Activated naive CD4-positive, alpha-beta T cell (primary cell): ENCODE data around the gene PDE4D.

Experiments
- DNase-seq, 4 experiments: peaks; one replicate each; lab custom pipeline; 2025; lab: John Stamatoyannopoulos, UW

The PDE4D gene

DNA sequence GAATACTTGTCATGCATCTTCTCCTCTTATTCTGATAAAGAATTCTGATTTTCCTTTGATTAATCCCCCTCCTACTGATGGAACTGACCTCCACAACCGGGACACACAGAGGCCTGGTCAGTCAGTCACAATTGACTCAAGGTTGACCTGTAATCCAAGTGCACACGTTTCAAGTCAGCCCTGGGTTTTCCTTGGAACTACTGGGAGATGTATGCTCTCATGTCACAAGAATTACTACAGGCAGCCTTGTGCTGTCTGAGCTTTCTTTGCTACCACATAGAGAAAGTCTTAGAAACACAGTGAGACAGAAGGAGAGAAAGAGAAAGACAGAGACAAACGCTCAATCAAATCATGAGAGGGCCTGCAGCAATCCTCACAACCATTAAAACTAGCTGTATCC is 345.8 kb downstream of the PDE4D start:
- DNase-seq, result no peak

- no peak for DNase-seq
Measured at GRCh38 chr5:59544573-59544972, 349.0 kb downstream of the PDE4D start.

- DNase-seq, result no peak
Measured at GRCh38 chr5:59543821-59544442, 349.6 kb downstream of the PDE4D start.

DNA sequence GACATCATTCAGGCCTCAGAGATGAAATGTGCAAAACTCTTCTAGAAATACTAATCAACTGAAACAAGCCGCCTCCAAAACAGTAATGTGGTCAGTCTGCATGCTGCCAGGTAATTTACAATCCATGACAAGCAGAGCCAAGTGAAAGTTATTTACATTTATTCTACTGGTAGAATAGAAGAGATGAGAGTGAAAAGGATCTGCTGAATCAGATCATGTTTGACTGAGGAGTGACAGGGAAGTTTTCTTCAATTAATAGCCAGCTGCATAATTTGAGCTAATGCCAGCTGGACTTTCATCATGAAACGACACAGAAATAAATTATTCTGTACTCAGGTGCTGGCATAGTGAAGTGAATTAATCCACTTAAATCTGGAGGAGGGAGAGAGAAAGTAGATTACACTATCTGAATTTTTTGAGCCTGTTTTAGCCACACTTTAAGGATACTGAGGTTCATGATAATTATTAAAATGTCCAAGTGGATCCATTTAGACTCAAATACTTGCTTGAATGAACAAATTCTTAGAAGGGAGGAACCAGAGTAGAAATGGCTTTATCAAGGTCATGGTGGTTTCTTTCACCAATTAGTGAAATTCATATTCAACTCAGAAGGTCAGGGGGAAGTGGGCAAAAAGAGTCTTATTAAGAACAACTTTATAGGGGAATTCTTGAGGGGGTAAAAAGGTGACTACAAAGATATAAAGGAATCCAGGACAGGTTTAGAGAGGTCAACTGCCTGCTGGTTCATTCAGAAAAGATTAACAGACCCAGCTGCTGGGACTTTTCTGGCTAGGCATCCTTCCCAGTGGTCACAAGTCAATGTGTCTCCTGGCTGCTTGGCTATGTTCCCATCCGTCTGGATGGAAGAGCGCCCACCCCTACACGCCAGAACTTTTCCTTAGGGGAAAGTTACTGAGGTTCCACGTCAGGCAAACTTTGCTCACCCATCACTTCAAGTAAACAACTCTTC is 350.4 kb downstream of the PDE4D start:
- no peak for DNase-seq

DNA sequence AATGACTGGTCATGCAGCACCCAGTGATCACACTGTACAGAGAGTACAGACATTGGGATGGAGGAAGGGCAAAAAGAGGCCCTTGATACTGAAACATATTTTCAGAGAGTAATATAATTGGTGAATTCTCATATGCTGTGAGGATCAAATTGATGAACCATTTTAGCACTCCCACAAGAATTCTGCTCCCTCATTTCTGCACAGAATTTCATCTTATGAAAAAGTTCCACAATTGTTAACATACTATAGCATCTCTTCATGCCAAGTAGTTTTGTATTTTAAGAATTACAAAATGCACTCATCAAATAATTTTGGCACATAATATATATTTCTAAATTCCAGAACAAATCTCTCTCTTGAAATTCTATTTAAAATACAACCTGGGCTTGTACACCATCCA is 351.2 kb downstream of the PDE4D start:
- no peak for DNase-seq

GRCh38 chr5:59540366-59540765 is 353.2 kb downstream of the PDE4D start:
- DNase-seq, result no peak

GRCh38 chr5:59538750-59539121 is 354.8 kb downstream of the PDE4D start:
- no peak for DNase-seq

- DNase-seq, result no peak
Measured at GRCh38 chr5:59537961-59538749, 355.4 kb downstream of the PDE4D start.

DNA sequence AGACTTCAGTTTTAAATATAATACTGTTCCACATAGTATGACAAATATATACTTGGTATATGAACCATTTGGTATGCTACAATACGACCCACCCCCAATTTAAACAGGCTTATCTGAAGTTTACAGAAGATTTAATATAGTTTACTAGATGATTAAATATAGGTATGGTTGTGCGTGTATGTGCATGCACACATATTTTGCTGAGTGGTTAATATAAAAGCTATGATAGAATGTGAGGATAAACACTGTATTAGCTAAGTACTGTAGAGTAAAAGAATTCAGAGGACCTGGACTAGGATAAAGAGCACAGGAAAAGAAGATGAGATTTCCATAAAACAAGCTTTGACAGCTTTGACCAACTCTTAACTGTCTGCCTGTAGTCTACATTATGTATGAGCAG is 356.7 kb downstream of the PDE4D start:
- DNase-seq, result no peak

DNA sequence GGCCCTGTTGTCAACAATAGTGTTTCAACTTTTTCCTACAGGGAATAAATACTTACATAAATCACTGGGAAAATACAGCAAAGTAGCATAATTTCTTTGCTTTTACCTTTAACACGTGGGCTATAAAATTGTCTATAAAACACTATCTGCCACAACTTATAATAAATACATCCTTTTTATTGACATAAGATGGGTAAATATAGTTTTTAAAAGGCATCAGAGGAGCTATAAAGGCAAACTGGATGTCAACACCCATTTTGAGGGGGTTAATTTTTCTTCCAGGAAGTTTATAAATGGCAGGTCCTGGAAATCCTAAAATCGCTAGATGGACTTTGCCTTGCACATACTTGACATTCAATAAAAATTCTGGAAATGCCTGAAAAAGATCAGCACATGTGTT is 358.0 kb downstream of the PDE4D start:
- DNase-seq, result no peak

- no peak for DNase-seq
Measured at GRCh38 chr5:59533730-59534108, 359.8 kb downstream of the PDE4D start.

DNA sequence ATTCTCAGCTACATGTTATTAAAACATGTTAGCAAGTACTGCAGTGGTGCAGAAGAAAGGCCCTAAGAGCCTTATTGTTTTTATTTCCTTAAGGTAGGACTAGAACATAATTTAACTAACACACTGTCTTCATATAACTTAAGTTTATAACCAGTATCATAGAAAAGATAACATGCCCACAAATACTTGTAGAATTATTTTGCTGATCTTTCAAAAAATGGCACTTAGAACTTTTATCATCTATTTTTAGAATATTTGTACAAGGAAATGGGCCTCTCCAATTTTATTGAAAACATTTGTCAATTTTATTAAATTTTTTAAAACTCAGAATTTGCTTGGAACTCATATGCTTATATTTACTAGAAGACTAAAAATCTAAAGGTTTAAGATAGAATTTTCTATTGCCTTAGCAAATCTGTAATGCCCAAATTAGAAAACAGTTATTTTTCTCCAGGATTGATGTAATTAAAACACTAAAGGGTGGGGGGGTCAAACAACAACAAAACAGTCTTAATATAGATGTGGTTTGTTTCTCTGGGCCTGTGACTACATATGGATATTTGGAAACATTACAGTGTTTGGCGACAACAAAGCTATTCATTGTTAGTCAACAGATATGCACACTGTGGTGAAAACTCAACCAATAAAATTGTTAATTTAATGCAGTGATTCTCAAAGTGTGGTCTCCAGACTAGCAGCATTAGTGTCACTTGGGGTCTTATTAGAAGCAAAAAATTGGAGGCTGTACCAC is 360.4 kb downstream of the PDE4D start:
- DNase-seq, result no peak

GRCh38 chr5:59529239-59529638 is 364.3 kb downstream of the PDE4D start:
- no peak for DNase-seq

- no peak for DNase-seq
Measured at GRCh38 chr5:59528202-59528862, 365.2 kb downstream of the PDE4D start.

DNA sequence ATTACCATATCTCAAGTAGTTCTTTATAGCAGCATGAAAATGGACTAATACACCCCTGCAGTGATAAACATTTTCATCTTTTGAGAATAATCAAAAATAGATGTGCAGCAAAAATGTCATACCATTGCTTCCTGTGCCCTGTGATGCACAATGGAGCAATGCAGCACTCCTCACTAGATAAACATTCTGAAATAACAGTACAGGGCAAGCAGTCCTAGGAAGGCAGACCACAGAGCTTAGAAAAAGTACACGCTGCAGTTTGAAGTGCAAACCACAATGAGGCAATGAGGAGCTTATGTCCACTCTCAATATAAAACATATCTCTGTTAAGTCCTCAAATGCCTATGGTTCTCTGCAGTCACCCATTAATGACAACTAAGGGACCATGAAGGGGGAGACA is 367.6 kb downstream of the PDE4D start:
- DNase-seq, result no peak

GRCh38 chr5:59525311-59525710 is 368.2 kb downstream of the PDE4D start:
- no peak for DNase-seq

DNA sequence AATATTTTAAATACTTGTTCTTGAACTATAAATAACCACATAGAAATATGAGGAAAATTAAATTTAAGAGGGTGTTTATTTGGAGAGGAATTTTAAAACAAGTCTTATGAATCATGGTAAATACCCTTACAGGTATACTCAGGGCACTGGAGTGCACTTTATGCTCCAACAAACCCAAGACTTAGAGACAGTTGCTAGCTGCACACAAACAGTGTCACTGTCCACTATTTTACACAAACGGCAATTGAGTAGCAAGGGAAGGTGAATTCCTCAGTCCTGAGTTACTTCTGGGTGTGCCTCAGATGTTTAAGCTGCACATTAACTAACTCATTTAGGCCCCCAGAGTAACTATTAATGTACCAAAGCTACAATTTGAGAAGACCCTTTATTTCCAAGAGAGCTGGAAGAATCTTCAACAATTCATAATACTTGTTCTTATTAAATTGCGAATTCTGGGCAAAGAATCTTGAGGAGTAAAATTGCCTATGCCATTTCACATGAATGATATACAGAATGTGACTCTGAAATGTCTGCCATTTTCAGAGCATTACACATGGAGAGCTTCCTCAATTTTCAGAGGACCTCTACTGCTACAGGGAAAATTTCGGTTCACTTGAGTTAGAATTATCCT is 371.2 kb downstream of the PDE4D start:
- no peak for DNase-seq

DNA sequence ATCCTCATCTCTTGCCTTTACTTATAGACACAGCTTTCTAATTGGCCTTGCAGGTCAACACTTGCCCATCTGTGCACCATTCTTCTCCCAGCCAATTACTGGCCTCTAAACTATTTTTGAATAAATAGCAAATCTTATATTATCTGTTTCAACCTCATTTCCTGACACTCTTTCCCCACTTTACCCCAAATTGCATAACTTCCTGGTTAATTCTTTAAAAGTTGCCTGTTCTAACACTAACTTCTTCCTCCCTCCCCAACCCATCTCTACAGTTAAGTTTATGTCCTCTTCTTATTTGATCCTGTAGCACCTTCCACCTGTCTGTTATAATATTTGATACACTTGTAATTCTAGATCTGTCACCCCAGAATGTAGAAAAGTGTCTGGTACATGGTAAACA is 372.1 kb downstream of the PDE4D start:
- DNase-seq, result no peak

DNA sequence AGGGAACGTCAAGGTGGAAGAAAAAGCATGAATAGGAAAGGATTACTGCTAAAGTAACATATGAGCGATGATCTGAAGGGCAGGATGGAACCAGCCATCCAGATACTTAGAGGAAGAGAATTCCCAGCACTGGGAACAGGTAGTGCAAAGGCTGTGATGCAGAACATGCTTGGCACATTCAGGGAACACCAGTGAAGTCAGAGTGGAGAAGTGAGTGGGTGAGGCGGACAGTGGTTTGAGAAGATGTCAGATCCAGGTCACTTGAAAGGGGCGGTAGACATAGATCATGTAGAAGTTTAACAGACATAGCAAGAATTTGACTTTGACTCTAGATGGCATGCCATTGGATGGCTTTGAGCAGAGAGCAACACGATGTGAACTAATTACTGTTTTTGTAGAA is 374.2 kb downstream of the PDE4D start:
- no peak for DNase-seq

- no peak for DNase-seq
Measured at GRCh38 chr5:59517926-59518585, 375.5 kb downstream of the PDE4D start.
